KMS-11 (cell line): ENCODE results near the gene MROH2A.

ENCODE experiments used
- H2AFZ ChIP-seq: fragments of 200-600 bp; sonication (generic); 2 replicates; pipeline ENCODE4 v1.6.1; 2016; ENCODE audit warnings: antibody characterized with exemption, mixed run types, low read depth
- H3K27ac ChIP-seq: fragments of 200-600 bp; sonication (generic); 2 replicates; pipeline ENCODE4 v1.6.1; 2016; ENCODE audit warnings: mild to moderate bottlenecking, mixed run types
- H3K27me3 ChIP-seq: fragments of 200-600 bp; sonication (generic); 2 replicates; pipeline ENCODE4 v1.6.1; 2017; ENCODE audit warnings: mild to moderate bottlenecking, low read depth, mixed run types, moderate library complexity; ENCODE audit not compliant: insufficient read depth
- H3K36me3 ChIP-seq: fragments of 200-600 bp; sonication (generic); 2 replicates; pipeline ENCODE4 v1.6.1; 2017; ENCODE audit warnings: mild to moderate bottlenecking, mixed run types; ENCODE audit not compliant: insufficient read depth
- H3K4me1 ChIP-seq: fragments of 200-600 bp; sonication (generic); 2 replicates; pipeline ENCODE4 v1.6.1; 2016; ENCODE audit warnings: mild to moderate bottlenecking, low read depth, mixed run types; ENCODE audit not compliant: poor library complexity, severe bottlenecking
- H3K4me2 ChIP-seq: fragments of 200-600 bp; sonication (generic); 2 replicates; pipeline ENCODE4 v1.7.0; 2016; ENCODE audit warnings: mild to moderate bottlenecking, mixed run types
- H3K4me3 ChIP-seq: fragments of 200-600 bp; sonication (generic); IDR thresholded peaks from 2 replicates; pipeline ENCODE4 v1.6.1; 2017; ENCODE audit warnings: low read depth, low read length, mixed read lengths; ENCODE audit not compliant: insufficient read depth
- H3K79me2 ChIP-seq: fragments of 200-600 bp; sonication (generic); 2 replicates; pipeline ENCODE4 v1.6.1; 2016; ENCODE audit warnings: low read depth, mixed run types; ENCODE audit not compliant: insufficient read depth
- H3K9ac ChIP-seq: fragments of 200-600 bp; sonication (generic); 2 replicates; pipeline ENCODE4 v1.6.1; 2016; ENCODE audit warnings: mild to moderate bottlenecking, mixed run types
- H4K20me1 ChIP-seq: fragments of 200-600 bp; sonication (generic); 2 replicates; pipeline ENCODE4 v1.6.1; 2016; ENCODE audit warnings: mild to moderate bottlenecking, mixed run types; ENCODE audit not compliant: insufficient read depth
- TF ChIP-seq, protein P1 (sequence below): fragments of 200-600 bp; sonication (generic); conservative IDR thresholded peaks from 2 replicates; pipeline ENCODE4 v1.6.1; 2017; ENCODE audit warnings: low read depth, mild to moderate bottlenecking, antibody characterized with exemption, low read length, moderate library complexity, mixed read lengths

MROH2A gene

DNA sequence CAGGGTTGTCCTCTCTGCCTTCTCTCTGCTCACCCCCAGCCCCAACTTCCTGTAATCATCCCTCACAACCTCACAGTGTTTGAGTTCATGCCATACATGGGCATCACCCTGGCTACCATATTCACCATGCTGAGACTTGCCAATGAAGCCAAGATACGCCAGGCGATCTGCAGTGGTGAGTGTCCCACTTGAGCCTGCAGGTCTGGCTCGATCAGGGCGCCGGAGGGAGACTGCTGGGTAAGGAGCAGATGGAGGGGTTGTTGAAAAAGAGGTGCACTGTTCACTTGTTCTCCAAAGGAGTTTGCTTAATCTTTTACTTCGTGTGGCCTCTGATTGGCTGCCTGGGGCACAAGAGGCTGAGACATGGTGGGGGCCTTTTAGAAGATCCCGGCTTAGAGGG, 14.6 kb downstream of the MROH2A start:
- H3K4me3 ChIP-seq, result no peak overlapping the region
- H3K36me3 ChIP-seq, result no peaks in the 10 kb centered on the region
- no peaks in the 10 kb centered on the region for H3K27me3 ChIP-seq
- no peaks in the 10 kb centered on the region for H4K20me1 ChIP-seq
- H2AFZ ChIP-seq, result no peak overlapping the region
- H3K4me2 ChIP-seq, result no peak overlapping the region
- H3K9ac ChIP-seq, result no peak overlapping the region
- no peaks in the 10 kb centered on the region for H3K4me1 ChIP-seq
- H3K27ac ChIP-seq, result no peak overlapping the region
- TF ChIP-seq, protein P1, sequence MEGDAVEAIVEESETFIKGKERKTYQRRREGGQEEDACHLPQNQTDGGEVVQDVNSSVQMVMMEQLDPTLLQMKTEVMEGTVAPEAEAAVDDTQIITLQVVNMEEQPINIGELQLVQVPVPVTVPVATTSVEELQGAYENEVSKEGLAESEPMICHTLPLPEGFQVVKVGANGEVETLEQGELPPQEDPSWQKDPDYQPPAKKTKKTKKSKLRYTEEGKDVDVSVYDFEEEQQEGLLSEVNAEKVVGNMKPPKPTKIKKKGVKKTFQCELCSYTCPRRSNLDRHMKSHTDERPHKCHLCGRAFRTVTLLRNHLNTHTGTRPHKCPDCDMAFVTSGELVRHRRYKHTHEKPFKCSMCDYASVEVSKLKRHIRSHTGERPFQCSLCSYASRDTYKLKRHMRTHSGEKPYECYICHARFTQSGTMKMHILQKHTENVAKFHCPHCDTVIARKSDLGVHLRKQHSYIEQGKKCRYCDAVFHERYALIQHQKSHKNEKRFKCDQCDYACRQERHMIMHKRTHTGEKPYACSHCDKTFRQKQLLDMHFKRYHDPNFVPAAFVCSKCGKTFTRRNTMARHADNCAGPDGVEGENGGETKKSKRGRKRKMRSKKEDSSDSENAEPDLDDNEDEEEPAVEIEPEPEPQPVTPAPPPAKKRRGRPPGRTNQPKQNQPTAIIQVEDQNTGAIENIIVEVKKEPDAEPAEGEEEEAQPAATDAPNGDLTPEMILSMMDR, result no peak
- no peaks in the 10 kb centered on the region for H3K79me2 ChIP-seq

GRCh38 chr2:233793465-233794127, 15.5 kb downstream of the MROH2A start:
- Histone ChIP-seq H2AFZ (no peak overlapping the region), H3K4me1 (no peaks in the 10 kb centered on the region), H3K4me3 (no peak overlapping the region), H3K79me2 (no peaks in the 10 kb centered on the region), H3K27me3 (no peaks in the 10 kb centered on the region), H3K9ac (no peak overlapping the region), H3K4me2 (no peak overlapping the region), H3K36me3 (no peaks in the 10 kb centered on the region), H3K27ac (no peak overlapping the region), H4K20me1 (no peaks in the 10 kb centered on the region)
- TF ChIP-seq, protein P1, result no peak

DNA sequence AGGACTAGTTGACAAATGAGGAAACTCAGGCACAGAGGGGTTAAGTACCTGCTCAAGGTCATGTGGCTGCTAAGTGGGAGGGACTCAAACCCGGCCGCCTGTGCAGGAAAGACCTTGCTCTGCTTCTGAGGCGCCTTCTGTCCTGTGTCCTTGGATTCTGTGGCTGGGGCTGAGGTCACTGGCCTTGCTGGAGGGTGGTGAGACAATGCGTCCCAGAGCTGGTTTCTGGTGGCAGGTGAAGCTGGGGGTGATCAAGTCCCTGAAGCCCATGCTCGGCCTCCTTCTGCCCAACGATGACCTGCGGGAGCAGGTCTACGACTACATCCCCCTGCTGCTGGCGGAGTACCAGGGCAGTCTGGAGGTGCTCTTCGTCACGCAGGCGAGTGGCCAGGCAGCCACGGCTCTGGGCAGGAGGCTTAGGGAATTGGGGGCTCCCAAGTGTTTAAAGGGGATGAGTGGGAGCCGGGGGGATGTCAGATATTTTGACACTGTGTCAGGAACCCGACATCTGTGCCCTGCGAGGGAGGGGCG, 16.1 kb downstream of the MROH2A start:
- TF ChIP-seq, protein P1, result no peak
- Histone ChIP-seq H3K27ac (no peak overlapping the region), H3K4me2 (no peak overlapping the region), H2AFZ (no peak overlapping the region), H3K79me2 (no peaks in the 10 kb centered on the region), H3K36me3 (no peaks in the 10 kb centered on the region), H3K27me3 (no peaks in the 10 kb centered on the region), H4K20me1 (no peaks in the 10 kb centered on the region), H3K4me3 (no peak overlapping the region), H3K9ac (no peak overlapping the region), H3K4me1 (no peaks in the 10 kb centered on the region)

DNA sequence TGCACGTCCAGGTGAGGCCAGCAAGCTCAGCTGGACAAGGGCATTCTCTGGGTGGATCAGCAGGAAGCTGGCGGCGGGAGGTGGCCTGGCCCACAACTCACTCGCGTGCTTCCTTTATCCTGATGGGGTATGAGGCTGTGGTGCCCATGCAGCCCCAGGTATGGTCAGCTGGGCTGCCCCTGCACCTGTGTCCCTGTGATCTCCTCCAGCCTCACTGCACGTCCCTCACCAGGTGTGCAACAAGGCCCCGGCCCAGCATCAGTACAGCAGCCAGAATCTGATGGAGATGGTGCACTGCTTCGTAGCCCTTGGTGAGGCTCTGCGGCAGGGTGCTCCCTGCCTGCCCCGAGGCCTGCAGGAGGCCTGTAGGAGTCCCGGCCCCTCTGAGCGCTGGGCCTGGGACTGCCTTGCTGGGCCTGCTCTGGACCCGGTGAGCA, 17.6 kb downstream of the MROH2A start:
- Histone ChIP-seq H2AFZ (no peak overlapping the region), H3K4me1 (no peaks in the 10 kb centered on the region), H3K79me2 (no peaks in the 10 kb centered on the region), H4K20me1 (no peaks in the 10 kb centered on the region), H3K4me2 (no peak overlapping the region), H3K36me3 (no peaks in the 10 kb centered on the region), H3K27me3 (no peaks in the 10 kb centered on the region), H3K27ac (no peak overlapping the region), H3K4me3 (no peak overlapping the region), H3K9ac (no peak overlapping the region)
- TF ChIP-seq, protein P1, result no peak
